Muscle layer of colon (tissue), 2 donors: Measurements from ENCODE around the gene SYCP2.
"Not testable (repeated sequence)": the region's sequence is repeated elsewhere in the genome, so short reads cannot be mapped to it uniquely, and the experiment has no call there.

Experiments used
- H3K27ac ChIP-seq: one replicate; pipeline ENCODE4 v1.7.0; 2013; ENCODE audit warnings: low read depth, mild to moderate bottlenecking, low read length, moderate library complexity
- H3K27me3 ChIP-seq, 2 donors: one replicate each; pipeline ENCODE4 v1.7.0; 2013; ENCODE audit warnings: low read length in 2 of 2, mild to moderate bottlenecking in 2 of 2; ENCODE audit not compliant: insufficient read depth in 2 of 2, control insufficient read depth in 1 of 2
- H3K36me3 ChIP-seq: one replicate; pipeline ENCODE4 v1.7.0; 2013; ENCODE audit warnings: mild to moderate bottlenecking, low read length; ENCODE audit not compliant: insufficient read depth
- H3K4me1 ChIP-seq: one replicate; pipeline ENCODE4 v1.7.0; 2013; ENCODE audit warnings: mild to moderate bottlenecking, low read length; ENCODE audit not compliant: insufficient read depth
- H3K4me3 ChIP-seq, 2 donors: one replicate each; pipeline ENCODE4 v1.7.0; 2013; ENCODE audit warnings: low read length in 2 of 2, low read depth in 1 of 2, mild to moderate bottlenecking in 1 of 2, moderate library complexity in 1 of 2
- H3K9ac ChIP-seq: one replicate; pipeline ENCODE4 v1.7.0; 2013; ENCODE audit warnings: low read length
- H3K9me3 ChIP-seq: one replicate; pipeline ENCODE4 v1.7.0; 2013; ENCODE audit warnings: mild to moderate bottlenecking, low read length
- donor health status: abdominal sarcoma.
- donor health status: Adenocarcinoma of cecum.

Gene SYCP2

DNA sequence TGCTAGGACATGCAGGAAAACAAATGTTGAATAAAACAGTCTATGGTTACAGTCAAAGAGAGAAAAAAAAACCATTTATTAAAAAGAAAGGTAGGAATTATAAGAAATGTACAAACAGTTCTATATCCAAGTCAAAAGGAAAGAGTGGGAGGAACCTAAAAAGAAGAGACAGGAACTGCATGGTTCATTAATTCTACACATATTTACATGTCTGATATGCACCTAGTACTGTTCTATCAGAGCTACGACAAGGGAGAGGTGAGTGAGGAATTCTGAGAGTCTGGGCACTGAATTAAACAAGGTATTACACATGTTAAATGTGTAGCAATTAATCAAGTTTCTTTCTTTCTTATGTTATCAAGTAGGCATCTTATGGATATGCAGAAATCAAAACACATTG, 41.9 kb downstream of the SYCP2 start:
- Histone ChIP-seq H3K4me3 (no peak overlapping the region), H3K4me1 (no peaks in the 10 kb centered on the region), H3K9ac (no peak overlapping the region), H3K27me3 (no peaks in the 10 kb centered on the region), H3K27ac (no peak overlapping the region), H3K36me3 (no peaks in the 10 kb centered on the region), H3K9me3 (no peaks in the 10 kb centered on the region)

DNA sequence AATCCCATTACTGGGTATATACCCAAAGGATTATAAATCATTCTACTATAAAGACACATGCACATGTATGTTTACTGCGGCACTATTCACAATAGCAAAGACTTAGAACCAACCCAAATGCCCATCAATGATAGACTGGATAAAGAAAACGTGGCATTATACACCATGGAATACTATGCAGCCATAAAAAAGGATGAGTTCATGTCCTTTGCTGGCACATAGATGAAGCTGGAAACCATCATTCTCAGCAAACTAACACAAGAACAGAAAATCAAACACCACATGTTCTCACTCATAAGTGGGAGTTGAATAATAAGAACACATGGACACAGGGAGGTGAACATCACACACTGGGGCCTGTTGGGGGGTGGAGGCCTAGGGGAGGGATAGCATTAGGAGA, 43.4 kb downstream of the SYCP2 start:
- H3K27ac ChIP-seq, H3K36me3 ChIP-seq, H3K9me3 ChIP-seq, H3K9ac ChIP-seq, H3K4me1 ChIP-seq, H3K4me3 ChIP-seq, H3K27me3 ChIP-seq: not testable (repeated sequence)

GRCh38 chr20:59888050-59888449, 45.4 kb downstream of the SYCP2 start:
- no peak overlapping the region for H3K27ac ChIP-seq
- no peaks in the 10 kb centered on the region for H3K9me3 ChIP-seq
- no peaks in the 10 kb centered on the region for H3K4me1 ChIP-seq
- no peaks in the 10 kb centered on the region for H3K36me3 ChIP-seq
- no peak overlapping the region for H3K4me3 ChIP-seq
- H3K9ac ChIP-seq, result no peak overlapping the region
- H3K27me3 ChIP-seq, result no peaks in the 10 kb centered on the region

DNA sequence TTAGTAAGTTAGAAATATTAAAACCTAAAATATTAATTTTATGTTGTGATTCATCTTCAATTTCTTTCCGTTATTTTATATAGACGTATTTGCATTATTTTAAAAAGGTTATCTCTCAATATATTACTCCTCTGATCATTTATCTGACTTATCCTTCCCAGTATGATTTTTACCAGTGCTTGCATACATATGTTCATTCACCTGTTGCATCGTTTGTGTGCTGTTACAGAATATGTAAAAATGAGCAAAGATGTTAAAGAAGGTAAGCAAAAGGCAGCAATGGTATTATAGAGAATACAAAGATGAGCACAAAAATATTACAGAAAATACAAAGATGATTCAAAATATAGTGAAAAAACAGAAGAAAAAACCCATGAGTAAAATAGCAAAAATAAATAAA, 48.9 kb downstream of the SYCP2 start:
- no peaks in the 10 kb centered on the region for H3K4me1 ChIP-seq
- H3K27me3 ChIP-seq, result no peaks in the 10 kb centered on the region
- no peak overlapping the region for H3K27ac ChIP-seq
- no peaks in the 10 kb centered on the region for H3K9me3 ChIP-seq
- no peak overlapping the region for H3K4me3 ChIP-seq
- H3K36me3 ChIP-seq, result no peaks in the 10 kb centered on the region
- no peak overlapping the region for H3K9ac ChIP-seq

- Histone ChIP-seq H3K4me1 (no peaks in the 10 kb centered on the region), H3K27ac (no peak overlapping the region), H3K4me3 (no peak overlapping the region), H3K9ac (no peak overlapping the region), H3K36me3 (no peaks in the 10 kb centered on the region), H3K27me3 (no peaks in the 10 kb centered on the region), H3K9me3 (no peaks in the 10 kb centered on the region)
Observed at GRCh38 chr20:59880198-59880597, 53.2 kb downstream of the SYCP2 start.

DNA sequence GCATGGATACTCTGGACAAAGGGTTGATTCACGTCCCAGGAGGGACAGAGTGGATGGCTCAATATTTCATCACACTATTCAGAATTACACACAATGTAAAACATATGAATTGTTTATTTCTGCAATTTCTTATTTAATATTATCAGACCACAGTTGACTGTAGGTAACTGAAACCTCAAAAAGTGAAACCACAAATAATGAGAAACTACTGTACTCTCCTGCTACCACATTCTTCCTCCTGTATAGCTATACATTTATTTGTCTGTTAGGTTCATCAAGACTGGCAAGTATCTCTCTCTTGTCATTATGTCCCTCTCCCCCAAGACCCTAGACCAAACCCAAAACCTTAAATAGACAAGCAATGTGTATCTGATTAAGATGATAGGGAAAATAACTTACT, 60.0 kb downstream of the SYCP2 start:
- Histone ChIP-seq H3K4me3 (no peak overlapping the region), H3K4me1 (no peaks in the 10 kb centered on the region), H3K36me3 (no peaks in the 10 kb centered on the region), H3K27me3 (no peaks in the 10 kb centered on the region), H3K9me3 (no peaks in the 10 kb centered on the region), H3K27ac (no peak overlapping the region), H3K9ac (no peak overlapping the region)

DNA sequence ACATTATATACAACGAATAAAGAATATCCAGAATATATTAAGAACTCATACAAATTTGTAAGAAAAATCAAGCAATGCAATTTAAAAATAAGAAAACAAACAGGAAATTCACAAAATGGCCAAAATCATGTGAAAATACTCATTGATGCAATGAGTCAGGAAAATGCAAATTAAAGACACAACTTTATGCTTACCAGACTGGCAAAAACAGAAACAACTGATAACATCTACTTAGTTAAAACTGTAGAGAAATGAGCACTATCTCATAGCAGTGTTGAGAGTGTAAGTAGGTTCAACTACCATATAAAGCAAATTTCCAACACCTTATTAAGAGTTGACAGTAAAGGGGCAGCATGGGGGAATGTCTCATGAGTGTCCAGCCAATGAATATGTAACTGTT, 62.3 kb downstream of the SYCP2 start:
- Histone ChIP-seq H3K4me3 (no peak overlapping the region), H3K9ac (no peak overlapping the region), H3K27me3 (no peaks in the 10 kb centered on the region), H3K27ac (no peak overlapping the region), H3K36me3 (no peaks in the 10 kb centered on the region), H3K4me1 (no peaks in the 10 kb centered on the region), H3K9me3 (no peaks in the 10 kb centered on the region)

GRCh38 chr20:59866338-59866737, 67.1 kb downstream of the SYCP2 start:
- no peak overlapping the region for H3K27ac ChIP-seq
- no peak overlapping the region for H3K9ac ChIP-seq
- no peaks in the 10 kb centered on the region for H3K36me3 ChIP-seq
- H3K4me3 ChIP-seq, result no peak overlapping the region
- H3K27me3 ChIP-seq, result no peaks in the 10 kb centered on the region
- H3K9me3 ChIP-seq, result no peaks in the 10 kb centered on the region
- no peaks in the 10 kb centered on the region for H3K4me1 ChIP-seq

GRCh38 chr20:59864726-59865125, 68.7 kb downstream of the SYCP2 start:
- Histone ChIP-seq H3K27ac (no peak overlapping the region), H3K9ac (no peak overlapping the region), H3K36me3 (no peaks in the 10 kb centered on the region), H3K4me3 (no peak overlapping the region), H3K4me1 (no peaks in the 10 kb centered on the region), H3K9me3 (no peaks in the 10 kb centered on the region), H3K27me3 (no peaks in the 10 kb centered on the region)

DNA sequence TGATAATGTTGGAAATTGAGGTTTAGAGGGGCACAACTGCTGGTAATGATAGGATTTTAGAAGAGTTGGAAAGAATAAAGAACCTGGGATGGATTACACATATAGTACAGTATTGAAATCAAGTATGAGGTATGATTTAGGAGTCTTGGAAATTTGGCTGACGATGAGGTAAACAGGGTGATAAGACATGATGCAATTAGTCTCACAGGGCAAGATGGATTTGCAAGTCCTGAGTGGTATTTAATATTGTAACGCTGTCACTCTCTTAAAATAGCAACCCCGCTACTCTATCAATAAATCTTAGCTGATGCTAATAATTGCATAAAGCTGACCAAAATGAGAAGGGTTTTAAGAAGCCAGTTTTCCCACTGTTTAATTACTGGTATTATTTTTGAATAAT, 70.4 kb downstream of the SYCP2 start:
- H3K4me1 ChIP-seq, result no peaks in the 10 kb centered on the region
- no peak overlapping the region for H3K4me3 ChIP-seq
- H3K27ac ChIP-seq, result no peak overlapping the region
- no peaks in the 10 kb centered on the region for H3K27me3 ChIP-seq
- no peak overlapping the region for H3K9ac ChIP-seq
- H3K36me3 ChIP-seq, result no peaks in the 10 kb centered on the region
- no peaks in the 10 kb centered on the region for H3K9me3 ChIP-seq

DNA sequence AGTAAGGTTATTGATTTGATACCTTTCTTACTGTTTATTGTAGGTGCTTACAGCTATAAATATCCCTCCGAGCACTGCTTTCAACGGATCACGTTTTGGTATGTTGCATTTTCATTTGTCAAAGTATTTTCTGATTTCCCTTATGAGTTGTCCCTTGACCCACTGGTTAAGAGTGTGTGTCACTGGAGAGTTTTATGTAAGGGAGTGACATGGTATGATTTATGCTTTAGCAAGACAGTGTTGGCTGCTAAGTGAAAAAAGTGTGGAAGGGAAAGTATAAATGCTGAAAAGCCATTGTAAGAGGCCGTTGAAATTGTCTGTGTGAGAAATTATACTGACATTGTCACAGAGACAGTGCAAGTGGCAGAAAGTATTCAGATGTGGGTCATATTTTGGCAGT, 72.0 kb downstream of the SYCP2 start:
- no peak overlapping the region for H3K4me3 ChIP-seq
- H3K27me3 ChIP-seq, result no peaks in the 10 kb centered on the region
- H3K4me1 ChIP-seq, result no peaks in the 10 kb centered on the region
- H3K9me3 ChIP-seq, result no peaks in the 10 kb centered on the region
- no peak overlapping the region for H3K9ac ChIP-seq
- no peaks in the 10 kb centered on the region for H3K36me3 ChIP-seq
- H3K27ac ChIP-seq, result no peak overlapping the region

GRCh38 chr20:59858425-59858824, 75.0 kb downstream of the SYCP2 start:
- no peak overlapping the region for H3K9ac ChIP-seq
- no peaks in the 10 kb centered on the region for H3K36me3 ChIP-seq
- no peaks in the 10 kb centered on the region for H3K27me3 ChIP-seq
- no peaks in the 10 kb centered on the region for H3K4me1 ChIP-seq
- no peak overlapping the region for H3K4me3 ChIP-seq
- no peak overlapping the region for H3K27ac ChIP-seq
- H3K9me3 ChIP-seq, result no peaks in the 10 kb centered on the region
